ENCODE data around the gene ASXL1. TPM values are rescaled to one million over a fixed set of nuclear protein-coding genes. Genes with fewer than 3 reads are reported as not detected.

ASXL1 gene
- total RNA-seq, 1 donor, result 68.8 TPM

- no peak overlapping the region for H2AFZ ChIP-seq (ENCODE audit: low read length)
- peaks cover 20% of the 10 kb centered on the region for H4K20me1 ChIP-seq (ENCODE audit: insufficient read depth, low read length)
- no peaks in the 10 kb centered on the region for H3K27me3 ChIP-seq (ENCODE audit: insufficient read depth, low read length)
- no peak overlapping the region for H3K27ac ChIP-seq (ENCODE audit: low read depth, low read length)
- H3K4me1 ChIP-seq (ENCODE audit: insufficient read depth, low read length), result no peaks in the 10 kb centered on the region
- H3K36me3 ChIP-seq (ENCODE audit: insufficient read depth, low read length), result peaks cover 40% of the 10 kb centered on the region
- no peak overlapping the region for H3K4me3 ChIP-seq (ENCODE audit: insufficient read depth, low read length)
- no peak for DNase-seq (ENCODE audit: insufficient read length, low spot score, missing footprints)
- H3K4me2 ChIP-seq (ENCODE audit: insufficient read depth, low read length), result no peak overlapping the region
- no peak for TF ChIP-seq CTCF (IDR thresholded peaks at IDR 0.05; ENCODE audit: extremely low read depth, low read depth, low read length)
- H3K79me2 ChIP-seq (ENCODE audit: insufficient read depth, low read length), result peaks cover 9% of the 10 kb centered on the region
- no peaks in the 10 kb centered on the region for H3K9me3 ChIP-seq (ENCODE audit: low read depth, low read length)
Observed at GRCh38 chr20:32315891-32316290, 42.2 kb upstream of the ASXL1 start.

- H3K27me3 ChIP-seq (ENCODE audit: insufficient read depth, low read length), result no peaks in the 10 kb centered on the region
- no peaks in the 10 kb centered on the region for H3K9me3 ChIP-seq (ENCODE audit: low read depth, low read length)
- peaks cover 9% of the 10 kb centered on the region for H3K79me2 ChIP-seq (ENCODE audit: insufficient read depth, low read length)
- H2AFZ ChIP-seq (ENCODE audit: low read length), result no peak overlapping the region
- no peak overlapping the region for H3K4me3 ChIP-seq (ENCODE audit: insufficient read depth, low read length)
- DNase-seq (ENCODE audit: insufficient read length, low spot score, missing footprints), result no peak
- H3K27ac ChIP-seq (ENCODE audit: low read depth, low read length), result no peak overlapping the region
- H3K4me2 ChIP-seq (ENCODE audit: insufficient read depth, low read length), result no peak overlapping the region
- no peak for TF ChIP-seq CTCF (IDR thresholded peaks at IDR 0.05; ENCODE audit: extremely low read depth, low read depth, low read length)
- H4K20me1 ChIP-seq (ENCODE audit: insufficient read depth, low read length), result peaks cover 20% of the 10 kb centered on the region
- H3K4me1 ChIP-seq (ENCODE audit: insufficient read depth, low read length), result no peaks in the 10 kb centered on the region
- H3K36me3 ChIP-seq (ENCODE audit: insufficient read depth, low read length), result peaks cover 40% of the 10 kb centered on the region
Observed at GRCh38 chr20:32316667-32317066, 41.5 kb upstream of the ASXL1 start.

GRCh38 chr20:32319100-32319499 is 39.0 kb upstream of the ASXL1 start:
- Histone ChIP-seq H3K4me3 (ENCODE audit: insufficient read depth, low read length) (no peak overlapping the region), H3K4me1 (ENCODE audit: insufficient read depth, low read length) (no peaks in the 10 kb centered on the region)
- no peak for TF ChIP-seq CTCF (IDR thresholded peaks at IDR 0.05; ENCODE audit: extremely low read depth, low read depth, low read length)

GRCh38 chr20:32320305-32320704 is 37.8 kb upstream of the ASXL1 start:
- Histone ChIP-seq H3K79me2 (ENCODE audit: insufficient read depth, low read length) (peaks cover 2% of the 10 kb centered on the region), H3K4me3 (ENCODE audit: insufficient read depth, low read length) (no peak overlapping the region), H3K4me1 (ENCODE audit: insufficient read depth, low read length) (peaks cover 3% of the 10 kb centered on the region), H4K20me1 (ENCODE audit: insufficient read depth, low read length) (peaks cover 7% of the 10 kb centered on the region), H2AFZ (ENCODE audit: low read length) (no peak overlapping the region), H3K9me3 (ENCODE audit: low read depth, low read length) (no peaks in the 10 kb centered on the region), H3K27ac (ENCODE audit: low read depth, low read length) (no peak overlapping the region), H3K27me3 (ENCODE audit: insufficient read depth, low read length) (no peaks in the 10 kb centered on the region), H3K4me2 (ENCODE audit: insufficient read depth, low read length) (no peak overlapping the region), H3K36me3 (ENCODE audit: insufficient read depth, low read length) (peaks cover 32% of the 10 kb centered on the region)
- no peak for DNase-seq (ENCODE audit: insufficient read length, low spot score, missing footprints)
- no peak for TF ChIP-seq CTCF (IDR thresholded peaks at IDR 0.05; ENCODE audit: extremely low read depth, low read depth, low read length)

More at GRCh38 chr20:32319100-32319499, 39.0 kb upstream of the ASXL1 start:
- Histone ChIP-seq H3K27me3 (ENCODE audit: insufficient read depth, low read length) (no peaks in the 10 kb centered on the region), H3K9me3 (ENCODE audit: low read depth, low read length) (no peaks in the 10 kb centered on the region), H2AFZ (ENCODE audit: low read length) (no peak overlapping the region), H3K79me2 (ENCODE audit: insufficient read depth, low read length) (peaks cover 2% of the 10 kb centered on the region), H3K36me3 (ENCODE audit: insufficient read depth, low read length) (peaks cover 32% of the 10 kb centered on the region), H3K27ac (ENCODE audit: low read depth, low read length) (no peak overlapping the region), H4K20me1 (ENCODE audit: insufficient read depth, low read length) (peaks cover 9% of the 10 kb centered on the region), H3K4me2 (ENCODE audit: insufficient read depth, low read length) (no peak overlapping the region)
- no peak for DNase-seq (ENCODE audit: insufficient read length, low spot score, missing footprints)

Data from osteoblast (primary cell).